ENCODE results near the gene PBX1. TPM values are rescaled to one million over a fixed set of nuclear protein-coding genes. Genes with fewer than 3 reads are reported as not detected.
A peak's percentile ranks its signal among the peaks of the same experiment; 100 is the strongest.

PBX1 gene
- total RNA-seq, 2 donors from 2014 or later: 50.2 to 60.4 TPM

- no peak overlapping the region for H3K27ac ChIP-seq
Observed at GRCh38 chr1:164673584-164674214, 114.7 kb downstream of the PBX1 start.

GRCh38 chr1:164675342-164675904 lies 116.4 kb downstream of the PBX1 start:
- H3K4me3 ChIP-seq: no peak overlapping the region
- no peaks in the 10 kb centered on the region for H3K27me3 ChIP-seq (replicated peaks; ENCODE audit: insufficient read depth)
- intact Hi-C loops (cut with DNase I): no loop called here
- no peaks in the 10 kb centered on the region for H3K9me3 ChIP-seq
- H3K36me3 ChIP-seq: no peaks in the 10 kb centered on the region
- no peaks in the 10 kb centered on the region for H3K4me1 ChIP-seq (replicated peaks)
- DNase-seq (ENCODE audit: low spot score): no peak
- no peak for TF ChIP-seq POLR2A (IDR thresholded peaks at IDR 0.05)
- no peak overlapping the region for H3K27ac ChIP-seq
- 91% methylated on average over 4 of the region's 4 CpGs for WGBS

More at GRCh38 chr1:164673584-164674214, 114.7 kb downstream of the PBX1 start:
- WGBS: 81% methylated on average over 14 of the region's 14 CpGs
- Histone ChIP-seq H3K9me3 (no peaks in the 10 kb centered on the region), H3K4me3 (no peak overlapping the region), H3K27me3 (replicated peaks; ENCODE audit: insufficient read depth) (no peaks in the 10 kb centered on the region), H3K36me3 (no peaks in the 10 kb centered on the region), H3K4me1 (replicated peaks) (no peaks in the 10 kb centered on the region)
- TF ChIP-seq POLR2A (IDR thresholded peaks at IDR 0.05) (no peak), CTCF (IDR thresholded peaks at IDR 0.05) (no peak), POLR2AphosphoS5 (IDR thresholded peaks at IDR 0.05) (peak; percentile 6)
- DNase-seq (ENCODE audit: low spot score): no peak
- intact Hi-C loops (cut with DNase I): no loop called here

- intact Hi-C loops (cut with DNase I): no loop called here
- no peak for DNase-seq (ENCODE audit: low spot score)
- H3K27me3 ChIP-seq (replicated peaks; ENCODE audit: insufficient read depth): no peaks in the 10 kb centered on the region
- H3K27ac ChIP-seq: no peak overlapping the region
- no peaks in the 10 kb centered on the region for H3K36me3 ChIP-seq
- TF ChIP-seq CTCF (IDR thresholded peaks at IDR 0.05) (no peak), POLR2AphosphoS5 (IDR thresholded peaks at IDR 0.05) (no peak), POLR2A (IDR thresholded peaks at IDR 0.05) (no peak)
- 70% methylated on average over 5 of the region's 5 CpGs for WGBS
- H3K4me3 ChIP-seq: no peak overlapping the region
- no peaks in the 10 kb centered on the region for H3K9me3 ChIP-seq
- no peaks in the 10 kb centered on the region for H3K4me1 ChIP-seq (replicated peaks)
Observed at GRCh38 chr1:164678136-164678700, 119.2 kb downstream of the PBX1 start.

GRCh38 chr1:164682570-164682969 lies 123.6 kb downstream of the PBX1 start:
- Histone ChIP-seq H3K4me3 (no peak overlapping the region), H3K27ac (no peak overlapping the region), H3K9me3 (no peaks in the 10 kb centered on the region), H3K4me1 (replicated peaks) (no peaks in the 10 kb centered on the region), H3K36me3 (no peaks in the 10 kb centered on the region), H3K27me3 (replicated peaks; ENCODE audit: insufficient read depth) (no peaks in the 10 kb centered on the region)
- 92% methylated on average over 6 of the region's 6 CpGs for WGBS
- no peak for TF ChIP-seq POLR2AphosphoS5 (IDR thresholded peaks at IDR 0.05)
- TF ChIP-seq POLR2A (IDR thresholded peaks at IDR 0.05): no peak
- TF ChIP-seq CTCF (IDR thresholded peaks at IDR 0.05): no peak
- DNase-seq (ENCODE audit: low spot score): no peak
- intact Hi-C loops (cut with DNase I): no loop called here

- no peaks in the 10 kb centered on the region for H3K36me3 ChIP-seq
- no peak overlapping the region for H3K4me3 ChIP-seq
- DNase-seq (ENCODE audit: low spot score): no peak
- H3K27me3 ChIP-seq (replicated peaks; ENCODE audit: insufficient read depth): no peaks in the 10 kb centered on the region
- no peaks in the 10 kb centered on the region for H3K9me3 ChIP-seq
- H3K4me1 ChIP-seq (replicated peaks): no peaks in the 10 kb centered on the region
- WGBS: 36% methylated on average over 3 of the region's 3 CpGs
- no peak for TF ChIP-seq CTCF (IDR thresholded peaks at IDR 0.05)
- no peak for TF ChIP-seq POLR2A (IDR thresholded peaks at IDR 0.05)
- TF ChIP-seq POLR2AphosphoS5 (IDR thresholded peaks at IDR 0.05): no peak
- no peak overlapping the region for H3K27ac ChIP-seq
- intact Hi-C loops (cut with DNase I): no loop called here
Observed at GRCh38 chr1:164683235-164683634, 124.3 kb downstream of the PBX1 start.
